ENCODE results near the gene VIT.
"Not testable (repeated sequence)": the region's sequence is repeated elsewhere in the genome, so short reads cannot be mapped to it uniquely, and the experiment has no call there.

VIT gene

GRCh38 chr2:36824273-36824672, 127.8 kb downstream of the VIT start:
- DNase-seq (ENCODE audit: low read depth, low spot score), result no peak
- ChIA-PET POLR2A (no interaction called here), CTCF (interaction anchor here (1.0 kb wide), 1 partner anchor 39 kb away, joined by 6 read pairs; no protein-coding TSS in a partner anchor)

GRCh38 chr2:36824683-36825082, 128.2 kb downstream of the VIT start:
- DNase-seq (ENCODE audit: low read depth, low spot score), result not testable (repeated sequence)
- CTCF ChIA-PET, result interaction anchor here (0.6 to 1.0 kb wide), 2 partner anchors 39 to 247 kb away, joined by 4 to 6 read pairs; no protein-coding TSS in a partner anchor

More at GRCh38 chr2:36824273-36824672, 127.8 kb downstream of the VIT start:
- no peak for TF ChIP-seq CTCF (IDR thresholded peaks at IDR 0.05; ENCODE audit: insufficient read depth, low read length, missing control alignments)
- no peak overlapping the region for H3K4me3 ChIP-seq (ENCODE audit: low read depth, low read length)

GRCh38 chr2:36831185-36831584, 134.7 kb downstream of the VIT start:
- CTCF ChIA-PET, result interaction anchor here (1.2 kb wide), 1 partner anchor 46 kb away, joined by 3 read pairs; no protein-coding TSS in a partner anchor
- no peak overlapping the region for H3K4me3 ChIP-seq (ENCODE audit: low read depth, low read length)
- POLR2A ChIA-PET, result no interaction called here
- no peak for TF ChIP-seq CTCF (IDR thresholded peaks at IDR 0.05; ENCODE audit: insufficient read depth, low read length, missing control alignments)
- no peak for DNase-seq (ENCODE audit: low read depth, low spot score)

More at GRCh38 chr2:36824683-36825082, 128.2 kb downstream of the VIT start:
- H3K4me3 ChIP-seq (ENCODE audit: low read depth, low read length); POLR2A ChIA-PET: not testable (repeated sequence)

GRCh38 chr2:36834203-36834602, 137.7 kb downstream of the VIT start:
- no peak for TF ChIP-seq CTCF (IDR thresholded peaks at IDR 0.05; ENCODE audit: insufficient read depth, low read length, missing control alignments)
- H3K4me3 ChIP-seq (ENCODE audit: low read depth, low read length), result no peak overlapping the region
- DNase-seq (ENCODE audit: low read depth, low spot score), result no peak
- CTCF ChIA-PET, result no interaction called here
- POLR2A ChIA-PET, result no interaction called here

GRCh38 chr2:36834731-36835524, 138.4 kb downstream of the VIT start:
- no peak for DNase-seq (ENCODE audit: low read depth, low spot score)
- no peak for TF ChIP-seq CTCF (IDR thresholded peaks at IDR 0.05; ENCODE audit: insufficient read depth, low read length, missing control alignments)
- CTCF ChIA-PET, result interaction anchor here (0.7 to 0.8 kb wide), 2 partner anchors 8 to 49 kb away, joined by 3 read pairs; no protein-coding TSS in a partner anchor
- no peak overlapping the region for H3K4me3 ChIP-seq (ENCODE audit: low read depth, low read length)
- POLR2A ChIA-PET, result no interaction called here

- POLR2A ChIA-PET, result no interaction called here
- DNase-seq (ENCODE audit: low read depth, low spot score), result no peak
Measured at GRCh38 chr2:36839976-36840617, 143.6 kb downstream of the VIT start.

More at GRCh38 chr2:36839976-36840617, 143.6 kb downstream of the VIT start:
- CTCF ChIA-PET, result no interaction called here
- no peak overlapping the region for H3K4me3 ChIP-seq (ENCODE audit: low read depth, low read length)
- TF ChIP-seq CTCF (IDR thresholded peaks at IDR 0.05; ENCODE audit: insufficient read depth, low read length, missing control alignments), result no peak

Measured in AG04449 (cell line).